ENCODE measurements around the gene PLEKHO2. TPM values are rescaled to one million over a fixed set of nuclear protein-coding genes. Genes with fewer than 3 reads are reported as not detected.

PLEKHO2 gene
- total and polyA plus RNA-seq, 10 of the 15 experiments (the other 5 are each of a cell fraction or from before 2014, with no cell fraction given), result 1.4 to 25.6 (median 20.5) TPM

DNA sequence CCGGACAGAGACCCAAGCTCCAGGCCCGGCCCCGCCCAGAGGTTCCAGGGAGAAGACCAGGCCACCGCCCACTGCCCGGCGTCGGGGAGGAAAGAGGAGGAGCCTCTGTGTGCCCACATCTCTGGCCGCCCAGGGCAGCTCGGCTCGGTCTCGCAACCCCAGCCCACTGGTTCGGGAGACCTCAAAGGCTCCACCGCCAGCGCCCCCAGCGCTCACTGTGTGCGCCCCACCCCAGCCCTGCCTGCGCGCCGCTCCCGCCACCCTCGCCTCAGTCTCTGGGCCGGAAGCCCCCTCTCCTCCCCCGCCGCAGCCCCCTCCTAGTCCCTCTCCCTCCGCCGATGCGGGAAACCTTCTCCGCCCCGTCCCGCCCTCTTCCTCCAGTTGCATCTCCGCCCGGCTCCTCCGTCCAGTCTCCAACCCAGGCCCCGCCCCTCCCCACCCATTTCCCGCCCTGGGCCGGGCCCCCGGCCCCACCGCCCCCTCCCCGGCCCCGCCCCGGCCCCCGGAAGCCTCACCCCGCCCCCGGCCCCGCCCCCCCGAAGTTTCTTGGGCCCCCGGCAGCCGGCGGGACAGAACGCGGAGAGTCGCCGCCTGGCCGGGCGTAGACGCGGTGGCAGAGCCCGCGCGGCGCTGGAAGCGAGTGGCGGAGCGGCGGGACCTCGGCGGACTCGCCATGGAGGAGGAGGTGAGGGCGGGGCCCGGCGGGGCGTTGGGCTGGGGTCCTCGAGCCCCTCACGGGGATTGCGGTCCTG is at the start of gene PLEKHO2 (continued):
- TF ChIP-seq MTA3 (IDR thresholded peaks at IDR 0.05; ENCODE audit: borderline replicate concordance, low read length), result no peak
- TF ChIP-seq KLF5 (IDR thresholded peaks at IDR 0.05; ENCODE audit: partially characterized antibody), result no peak
- no peak for TF ChIP-seq RAD51 (IDR thresholded peaks at IDR 0.05)
- TF ChIP-seq, protein P1, sequence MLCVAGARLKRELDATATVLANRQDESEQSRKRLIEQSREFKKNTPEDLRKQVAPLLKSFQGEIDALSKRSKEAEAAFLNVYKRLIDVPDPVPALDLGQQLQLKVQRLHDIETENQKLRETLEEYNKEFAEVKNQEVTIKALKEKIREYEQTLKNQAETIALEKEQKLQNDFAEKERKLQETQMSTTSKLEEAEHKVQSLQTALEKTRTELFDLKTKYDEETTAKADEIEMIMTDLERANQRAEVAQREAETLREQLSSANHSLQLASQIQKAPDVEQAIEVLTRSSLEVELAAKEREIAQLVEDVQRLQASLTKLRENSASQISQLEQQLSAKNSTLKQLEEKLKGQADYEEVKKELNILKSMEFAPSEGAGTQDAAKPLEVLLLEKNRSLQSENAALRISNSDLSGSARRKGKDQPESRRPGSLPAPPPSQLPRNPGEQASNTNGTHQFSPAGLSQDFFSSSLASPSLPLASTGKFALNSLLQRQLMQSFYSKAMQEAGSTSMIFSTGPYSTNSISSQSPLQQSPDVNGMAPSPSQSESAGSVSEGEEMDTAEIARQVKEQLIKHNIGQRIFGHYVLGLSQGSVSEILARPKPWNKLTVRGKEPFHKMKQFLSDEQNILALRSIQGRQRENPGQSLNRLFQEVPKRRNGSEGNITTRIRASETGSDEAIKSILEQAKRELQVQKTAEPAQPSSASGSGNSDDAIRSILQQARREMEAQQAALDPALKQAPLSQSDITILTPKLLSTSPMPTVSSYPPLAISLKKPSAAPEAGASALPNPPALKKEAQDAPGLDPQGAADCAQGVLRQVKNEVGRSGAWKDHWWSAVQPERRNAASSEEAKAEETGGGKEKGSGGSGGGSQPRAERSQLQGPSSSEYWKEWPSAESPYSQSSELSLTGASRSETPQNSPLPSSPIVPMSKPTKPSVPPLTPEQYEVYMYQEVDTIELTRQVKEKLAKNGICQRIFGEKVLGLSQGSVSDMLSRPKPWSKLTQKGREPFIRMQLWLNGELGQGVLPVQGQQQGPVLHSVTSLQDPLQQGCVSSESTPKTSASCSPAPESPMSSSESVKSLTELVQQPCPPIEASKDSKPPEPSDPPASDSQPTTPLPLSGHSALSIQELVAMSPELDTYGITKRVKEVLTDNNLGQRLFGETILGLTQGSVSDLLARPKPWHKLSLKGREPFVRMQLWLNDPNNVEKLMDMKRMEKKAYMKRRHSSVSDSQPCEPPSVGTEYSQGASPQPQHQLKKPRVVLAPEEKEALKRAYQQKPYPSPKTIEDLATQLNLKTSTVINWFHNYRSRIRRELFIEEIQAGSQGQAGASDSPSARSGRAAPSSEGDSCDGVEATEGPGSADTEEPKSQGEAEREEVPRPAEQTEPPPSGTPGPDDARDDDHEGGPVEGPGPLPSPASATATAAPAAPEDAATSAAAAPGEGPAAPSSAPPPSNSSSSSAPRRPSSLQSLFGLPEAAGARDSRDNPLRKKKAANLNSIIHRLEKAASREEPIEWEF (IDR thresholded peaks at IDR 0.05; ENCODE audit: insufficient replicate concordance, low read depth, low read length), result no peak
- no peak for TF ChIP-seq HDAC6 (IDR thresholded peaks at IDR 0.05; ENCODE audit: unreplicated experiment)
- no peak for TF ChIP-seq PAX8 (IDR thresholded peaks at IDR 0.05)
- no peak for TF ChIP-seq SPI1 (IDR thresholded peaks at IDR 0.05; ENCODE audit: borderline replicate concordance, insufficient read depth, low read depth, low read length)
- TF ChIP-seq NR2C2 (IDR thresholded peaks at IDR 0.05; ENCODE audit: borderline replicate concordance, control insufficient read depth, insufficient read length, low read depth), result no peak
- TF ChIP-seq CHD4 (IDR thresholded peaks at IDR 0.05), result no peak
- TF ChIP-seq KDM1A (IDR thresholded peaks at IDR 0.05; ENCODE audit: borderline replicate concordance), result no peak
- TF ChIP-seq, protein P2, sequence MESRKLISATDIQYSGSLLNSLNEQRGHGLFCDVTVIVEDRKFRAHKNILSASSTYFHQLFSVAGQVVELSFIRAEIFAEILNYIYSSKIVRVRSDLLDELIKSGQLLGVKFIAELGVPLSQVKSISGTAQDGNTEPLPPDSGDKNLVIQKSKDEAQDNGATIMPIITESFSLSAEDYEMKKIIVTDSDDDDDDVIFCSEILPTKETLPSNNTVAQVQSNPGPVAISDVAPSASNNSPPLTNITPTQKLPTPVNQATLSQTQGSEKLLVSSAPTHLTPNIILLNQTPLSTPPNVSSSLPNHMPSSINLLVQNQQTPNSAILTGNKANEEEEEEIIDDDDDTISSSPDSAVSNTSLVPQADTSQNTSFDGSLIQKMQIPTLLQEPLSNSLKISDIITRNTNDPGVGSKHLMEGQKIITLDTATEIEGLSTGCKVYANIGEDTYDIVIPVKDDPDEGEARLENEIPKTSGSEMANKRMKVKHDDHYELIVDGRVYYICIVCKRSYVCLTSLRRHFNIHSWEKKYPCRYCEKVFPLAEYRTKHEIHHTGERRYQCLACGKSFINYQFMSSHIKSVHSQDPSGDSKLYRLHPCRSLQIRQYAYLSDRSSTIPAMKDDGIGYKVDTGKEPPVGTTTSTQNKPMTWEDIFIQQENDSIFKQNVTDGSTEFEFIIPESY (IDR thresholded peaks at IDR 0.05), result no peak
- TF ChIP-seq EGR1 (IDR thresholded peaks at IDR 0.05; ENCODE audit: borderline replicate concordance in 1 of 2, low read depth in 2 of 2, low read length in 2 of 2), result peak in 1 of 2 experiments; percentile 79; a peak in 1 of 3 replicates
- TF ChIP-seq BACH1 (IDR thresholded peaks at IDR 0.05; ENCODE audit: borderline replicate concordance), result peak; percentile 85
- no peak for TF ChIP-seq BCL11A (IDR thresholded peaks at IDR 0.05; ENCODE audit: low read depth, low read length)
- no peak for TF ChIP-seq ESRRA (IDR thresholded peaks at IDR 0.05; ENCODE audit: low read length)
- TF ChIP-seq YBX1 (IDR thresholded peaks at IDR 0.05), result no peak
- no peak for TF ChIP-seq ZZZ3 (IDR thresholded peaks at IDR 0.05; ENCODE audit: control insufficient read depth, insufficient read length, low read depth)
- no peak for TF ChIP-seq STAT1 (conservative IDR thresholded peaks at IDR 0.05)
- TF ChIP-seq SMARCA5 (IDR thresholded peaks at IDR 0.05), result no peak
- TF ChIP-seq NFYA (IDR thresholded peaks at IDR 0.05; ENCODE audit: borderline replicate concordance, low read depth, low read length), result no peak
- TF ChIP-seq, protein P3, sequence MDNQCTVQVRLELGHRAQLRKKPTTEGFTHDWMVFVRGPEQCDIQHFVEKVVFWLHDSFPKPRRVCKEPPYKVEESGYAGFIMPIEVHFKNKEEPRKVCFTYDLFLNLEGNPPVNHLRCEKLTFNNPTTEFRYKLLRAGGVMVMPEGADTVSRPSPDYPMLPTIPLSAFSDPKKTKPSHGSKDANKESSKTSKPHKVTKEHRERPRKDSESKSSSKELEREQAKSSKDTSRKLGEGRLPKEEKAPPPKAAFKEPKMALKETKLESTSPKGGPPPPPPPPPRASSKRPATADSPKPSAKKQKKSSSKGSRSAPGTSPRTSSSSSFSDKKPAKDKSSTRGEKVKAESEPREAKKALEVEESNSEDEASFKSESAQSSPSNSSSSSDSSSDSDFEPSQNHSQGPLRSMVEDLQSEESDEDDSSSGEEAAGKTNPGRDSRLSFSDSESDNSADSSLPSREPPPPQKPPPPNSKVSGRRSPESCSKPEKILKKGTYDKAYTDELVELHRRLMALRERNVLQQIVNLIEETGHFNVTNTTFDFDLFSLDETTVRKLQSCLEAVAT (IDR thresholded peaks at IDR 0.05), result no peak
- TF ChIP-seq TAF1 (IDR thresholded peaks at IDR 0.05; ENCODE audit: borderline replicate concordance, low read depth, low read length), result peak; percentile 90
- no peak for TF ChIP-seq MYC (IDR thresholded peaks at IDR 0.05; ENCODE audit: insufficient read depth, insufficient read length, insufficient replicate concordance, low read length, severe bottlenecking)
